Neural progenitor cell (in vitro differentiated cells): ENCODE data around the gene ZNF423.

Experiments
- CTCF ChIP-seq: fragments of 200-600 bp; sonication (generic); IDR thresholded peaks from 2 replicates; pipeline ENCODE4 v1.5.1; 2017; ENCODE audit warnings: antibody characterized with exemption, mild to moderate bottlenecking
- EZH2 ChIP-seq: fragments of 200-600 bp; sonication (generic); IDR thresholded peaks from 2 replicates; pipeline ENCODE4 v1.6.1; 2017; ENCODE audit warnings: antibody characterized with exemption, mild to moderate bottlenecking, moderate library complexity
- EZH2phosphoT487 ChIP-seq: fragments of 200-600 bp; sonication (generic); IDR thresholded peaks from 2 replicates; pipeline ENCODE4 v1.6.1; 2017; ENCODE audit warnings: antibody characterized with exemption

- TF ChIP-seq CTCF (no peak), EZH2phosphoT487 (no peak), EZH2 (no peak)
Observed at GRCh38 chr16:49809062-49809461, 46.9 kb downstream of the ZNF423 start.
